GM12878 (cell line): Measurements from ENCODE around the gene RARRES2. TPM values are rescaled to one million over a fixed set of nuclear protein-coding genes. Genes with fewer than 3 reads are reported as not detected.
A peak's percentile ranks its signal among the peaks of the same experiment; 100 is the strongest.

Experiments
- BACH1 ChIP-seq: fragments of 450-650 bp; IDR thresholded peaks from 2 replicates; pipeline ENCODE4 v1.6.1; 2017; ENCODE audit warnings: mild to moderate bottlenecking, borderline replicate concordance
- CBFB ChIP-seq: IDR thresholded peaks from 2 replicates; pipeline ENCODE4 v1.6.1; 2016; ENCODE audit warnings: antibody characterized with exemption, low read depth
- CBX3 ChIP-seq: fragments of 200-600 bp; sonication (generic); IDR thresholded peaks from 2 replicates; pipeline ENCODE4 v1.6.1; 2016; ENCODE audit warnings: low read depth, borderline replicate concordance
- CHD1 ChIP-seq: IDR thresholded peaks from 2 replicates; pipeline ENCODE4 v1.6.1; 2012; ENCODE audit warnings: low read depth, low read length, improper control_type of control experiment
- CUX1 ChIP-seq: IDR thresholded peaks from 2 replicates; pipeline ENCODE4 v1.6.1; 2012; ENCODE audit warnings: improper control_type of control experiment, low read depth, low read length; ENCODE audit not compliant: insufficient replicate concordance
- E2F4 ChIP-seq: IDR thresholded peaks from 2 replicates; pipeline ENCODE4 v1.6.1; 2012; ENCODE audit warnings: low read depth, low read length, improper control_type of control experiment
- FOXM1 ChIP-seq: IDR thresholded peaks from 2 replicates; pipeline ENCODE4 v1.6.1; 2012; ENCODE audit warnings: low read depth, mild to moderate bottlenecking, inconsistent platforms, low read length, moderate library complexity
- HDAC2 ChIP-seq: fragments of 200-600 bp; sonication (generic); IDR thresholded peaks from 2 replicates; pipeline ENCODE4 v1.6.1; 2017
- IRF5 ChIP-seq: fragments of 450-650 bp; IDR thresholded peaks from 2 replicates; pipeline ENCODE4 v1.6.1; 2017; ENCODE audit warnings: borderline replicate concordance
- KDM1A ChIP-seq: fragments of 200-600 bp; sonication (generic); IDR thresholded peaks from 2 replicates; pipeline ENCODE4 v1.6.1; 2016; ENCODE audit warnings: borderline replicate concordance
- MTA2 ChIP-seq: fragments of 450-650 bp; IDR thresholded peaks from 2 replicates; pipeline ENCODE4 v1.6.1; 2016; ENCODE audit warnings: low read depth, mild to moderate bottlenecking, moderate library complexity
- MYC ChIP-seq: IDR thresholded peaks from 2 replicates; pipeline ENCODE4 v1.6.1; 2011; ENCODE audit warnings: mild to moderate bottlenecking, low read length, moderate library complexity, inconsistent platforms; ENCODE audit not compliant: insufficient read depth, insufficient replicate concordance, insufficient read length, severe bottlenecking
- POLR2AphosphoS5 ChIP-seq: IDR thresholded peaks from 2 replicates; pipeline ENCODE4 v1.6.1; 2011; ENCODE audit warnings: mild to moderate bottlenecking, low read length, inconsistent platforms
- SMAD1 ChIP-seq: fragments of 450-650 bp; IDR thresholded peaks from 2 replicates; pipeline ENCODE4 v1.6.1; 2018; ENCODE audit warnings: mild to moderate bottlenecking, low read depth; ENCODE audit not compliant: partially characterized antibody
- SMAD5 ChIP-seq: IDR thresholded peaks from 2 replicates; pipeline ENCODE4 v1.6.1; 2016; ENCODE audit warnings: antibody characterized with exemption, low read depth
- TCF12 ChIP-seq: IDR thresholded peaks from 2 replicates; pipeline ENCODE4 v1.6.1; 2011; ENCODE audit warnings: low read depth, mild to moderate bottlenecking, low read length
- TCF7 ChIP-seq: IDR thresholded peaks from 2 replicates; pipeline ENCODE4 v1.6.1; 2014; ENCODE audit warnings: antibody characterized with exemption, borderline replicate concordance
- ZNF592 ChIP-seq: fragments of 450-650 bp; IDR thresholded peaks from 2 replicates; pipeline ENCODE4 v1.6.1; 2017; ENCODE audit warnings: mild to moderate bottlenecking, moderate library complexity
- polyA plus RNA-seq, 11 experiments: library from polyadenylated mRNA; depleted of rRNA in 4 of 11; unstranded in 6 of 11; stranded (reverse) in 5 of 11; fragments of >200 nt; fragmentation: Nextera tagmentation in 4 of 11; fragmentation: Illumina TruSeq in 1 of 11; extraction: Ambion mirVana in 4 of 11; extraction: Trizol in 1 of 11; gene quantifications; 1 replicate in 1 of 11; 2 replicates in 10 of 11; pipeline versions ENCODE4 v1.2.1 to v1.2.3, GENCODE V29; 2011 to 2016; ENCODE audit warnings: inconsistent platforms in 2 of 11, missing spikeins in 2 of 11, low read depth in 1 of 11
- total RNA-seq, 4 experiments: library from RNA; depleted of rRNA in 3 of 4; stranded (reverse); fragments of >200 nt in 3 of 4; fragmentation: Illumina TruSeq in 1 of 4; extraction: Trizol in 1 of 4; gene quantifications; 2 replicates each; pipeline versions ENCODE4 v1.2.1 to v1.2.3, GENCODE V29; 2013 to 2021

The RARRES2 gene
- total and polyA plus RNA-seq, 10 of the 15 experiments (the other 5 are each of a cell fraction or from before 2014, with no cell fraction given): 0.13 to 2.2 (median 0.40) TPM; not detected in 3

GRCh38 chr7:150378853-150379440, 37.5 kb upstream of the RARRES2 start, which contains the start of gene ZNF775 (continued):
- TF ChIP-seq E2F4 (no peak; the same call in 1 of the 2 replicates), CUX1 (no peak), TCF12 (no peak), ZNF592 (no peak), SMAD1 (no peak), IRF5 (no peak), CHD1 (no peak), CBX3 (no peak), KDM1A (no peak), TCF7 (0 out of 2 replicates have a peak, but pooled peaks have one; percentile 28), BACH1 (peak; percentile 88), MTA2 (no peak), MYC (no peak), FOXM1 (no peak), POLR2AphosphoS5 (peak; percentile 81), CBFB (no peak), HDAC2 (no peak), SMAD5 (peak; percentile 55; the same call in 1 of the 2 replicates)
